ENCODE results near the gene GTPBP3.

- no peak for TF ChIP-seq CTCF (conservative IDR thresholded peaks at IDR 0.05; ENCODE audit: low read depth, low read length)
- no peak for TF ChIP-seq EZH2 (IDR thresholded peaks at IDR 0.05; ENCODE audit: borderline replicate concordance, low read depth, low read length, poor library complexity, severe bottlenecking)
Observed at GRCh38 chr19:17306285-17306714, 31.1 kb upstream of the GTPBP3 start.

Measured in A673 (cell line).